SU-DHL-6 (cell line): ENCODE results near the gene CDH22.

Experiments
- H2AFZ ChIP-seq: fragments of 200-600 bp; sonication (generic); 2 replicates; pipeline ENCODE4 v1.6.1; 2014; ENCODE audit warnings: low read depth, mild to moderate bottlenecking, moderate library complexity, mixed read lengths, antibody characterized with exemption, low read length; ENCODE audit not compliant: severe bottlenecking
- H3F3A ChIP-seq: fragments of 200-600 bp; shearing (Covaris generic); 2 replicates; pipeline ENCODE4 v1.6.0; 2016; ENCODE audit warnings: antibody characterized with exemption, mild to moderate bottlenecking; ENCODE audit not compliant: insufficient read depth
- H3K27ac ChIP-seq: fragments of 200-600 bp; sonication (generic); 2 replicates; pipeline ENCODE4 v1.5.1; 2016; ENCODE audit warnings: low read depth, mild to moderate bottlenecking, low read length, moderate library complexity, mixed read lengths
- H3K27me3 ChIP-seq: fragments of 200-600 bp; sonication (generic), shearing (Covaris generic); 2 replicates; pipeline ENCODE4 v1.6.0; 2014; ENCODE audit warnings: mild to moderate bottlenecking, low read length
- H3K36me3 ChIP-seq: fragments of 200-600 bp; sonication (generic); 2 replicates; pipeline ENCODE4 v1.6.1; 2014; ENCODE audit warnings: mild to moderate bottlenecking, low read length, mixed read lengths
- H3K4me2 ChIP-seq: fragments of 300-600, 200-600 bp; shearing (Covaris generic), sonication (generic); 2 replicates; pipeline ENCODE4 v1.6.0; 2014; ENCODE audit warnings: low read length, low read depth, mild to moderate bottlenecking; ENCODE audit not compliant: poor library complexity, severe bottlenecking
- H3K4me3 ChIP-seq: fragments of 200-600 bp; sonication (generic); 2 replicates; pipeline ENCODE4 v1.5.1; 2014; ENCODE audit warnings: antibody characterized with exemption, low read length, mild to moderate bottlenecking, mixed read lengths; ENCODE audit not compliant: insufficient read depth, poor library complexity, severe bottlenecking
- H3K79me2 ChIP-seq: fragments of 200-600 bp; sonication (generic); 2 replicates; pipeline ENCODE4 v1.6.1; 2014; ENCODE audit warnings: mild to moderate bottlenecking, low read length, moderate library complexity; ENCODE audit not compliant: insufficient read depth
- H3K9ac ChIP-seq: fragments of 200-600 bp; sonication (generic); 2 replicates; pipeline ENCODE4 v1.7.0; 2014; ENCODE audit warnings: mild to moderate bottlenecking, low read length
- H3K9me2 ChIP-seq: fragments of 200-600 bp; sonication (generic); replicated peaks from 2 replicates; pipeline ENCODE4 v1.6.1; 2014; ENCODE audit warnings: low read length; ENCODE audit not compliant: insufficient read depth
- H3K9me3 ChIP-seq: fragments of 200-600 bp; sonication (generic); 2 replicates; pipeline ENCODE4 v1.6.1; 2014; ENCODE audit warnings: low read length, mixed read lengths; ENCODE audit not compliant: insufficient read depth
- H4K20me1 ChIP-seq: fragments of 200-600 bp; sonication (generic); 2 replicates; pipeline ENCODE4 v1.6.1; 2014; ENCODE audit warnings: low read depth, mild to moderate bottlenecking, antibody characterized with exemption, low read length, moderate library complexity, mixed read lengths
- EZH2phosphoT487 ChIP-seq: fragments of 200-600 bp; sonication (generic), shearing (Covaris generic); conservative IDR thresholded peaks from 2 replicates; pipeline ENCODE4 v1.6.1; 2018; ENCODE audit warnings: mild to moderate bottlenecking, antibody characterized with exemption, low read length, moderate library complexity, mixed read lengths
- TF ChIP-seq, protein P1 (sequence below): fragments of 200-600 bp; sonication (generic); IDR thresholded peaks from one replicate; pipeline ENCODE4 v1.5.1; 2017; ENCODE audit warnings: antibody characterized with exemption, mild to moderate bottlenecking, low read length, moderate library complexity; ENCODE audit not compliant: insufficient read depth, poor library complexity, severe bottlenecking

Gene CDH22

DNA sequence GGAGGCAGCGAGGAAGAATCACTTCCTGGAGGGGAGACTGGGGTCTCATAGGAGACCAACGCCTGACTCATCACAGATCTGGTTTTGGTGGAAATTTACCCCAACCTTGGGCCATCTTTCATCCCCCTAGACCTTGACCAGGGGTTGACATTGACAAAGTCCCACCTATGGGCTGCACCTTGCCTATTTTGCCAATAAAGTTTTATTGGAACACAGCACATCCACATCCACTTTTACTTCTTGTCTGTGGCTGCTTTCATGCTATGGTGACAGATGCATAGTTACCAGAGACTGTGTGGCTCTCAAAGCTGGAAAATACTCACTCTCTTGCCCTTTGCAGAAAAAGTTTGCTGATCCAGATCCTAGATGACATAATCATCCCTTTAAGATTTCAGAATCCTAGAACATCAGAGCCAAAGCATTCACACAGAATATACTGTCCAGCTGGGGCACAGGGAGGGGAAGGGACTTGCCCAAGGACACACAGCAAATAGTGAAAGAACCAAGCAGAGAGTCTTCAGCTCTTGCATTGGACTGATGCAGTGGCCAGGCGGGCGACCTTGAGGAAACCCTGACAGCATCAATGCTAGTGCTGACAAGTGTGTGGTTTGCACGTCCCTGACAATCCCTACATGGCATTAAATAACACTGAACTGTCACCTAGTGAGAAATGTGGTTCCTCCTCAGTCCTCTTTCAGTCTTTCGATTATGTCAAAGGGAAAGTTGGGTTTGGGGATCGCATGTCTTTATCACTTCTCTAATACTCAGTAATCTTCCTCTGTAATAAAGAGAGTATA is 149.0 kb downstream of the CDH22 start:
- TF ChIP-seq EZH2phosphoT487 = no peak
- TF ChIP-seq, protein P1, sequence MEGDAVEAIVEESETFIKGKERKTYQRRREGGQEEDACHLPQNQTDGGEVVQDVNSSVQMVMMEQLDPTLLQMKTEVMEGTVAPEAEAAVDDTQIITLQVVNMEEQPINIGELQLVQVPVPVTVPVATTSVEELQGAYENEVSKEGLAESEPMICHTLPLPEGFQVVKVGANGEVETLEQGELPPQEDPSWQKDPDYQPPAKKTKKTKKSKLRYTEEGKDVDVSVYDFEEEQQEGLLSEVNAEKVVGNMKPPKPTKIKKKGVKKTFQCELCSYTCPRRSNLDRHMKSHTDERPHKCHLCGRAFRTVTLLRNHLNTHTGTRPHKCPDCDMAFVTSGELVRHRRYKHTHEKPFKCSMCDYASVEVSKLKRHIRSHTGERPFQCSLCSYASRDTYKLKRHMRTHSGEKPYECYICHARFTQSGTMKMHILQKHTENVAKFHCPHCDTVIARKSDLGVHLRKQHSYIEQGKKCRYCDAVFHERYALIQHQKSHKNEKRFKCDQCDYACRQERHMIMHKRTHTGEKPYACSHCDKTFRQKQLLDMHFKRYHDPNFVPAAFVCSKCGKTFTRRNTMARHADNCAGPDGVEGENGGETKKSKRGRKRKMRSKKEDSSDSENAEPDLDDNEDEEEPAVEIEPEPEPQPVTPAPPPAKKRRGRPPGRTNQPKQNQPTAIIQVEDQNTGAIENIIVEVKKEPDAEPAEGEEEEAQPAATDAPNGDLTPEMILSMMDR = no peak
- no peak overlapping the region for H3K4me3 ChIP-seq
- H3K9ac ChIP-seq = no peak overlapping the region
- H3K9me3 ChIP-seq = no peaks in the 10 kb centered on the region
- no peaks in the 10 kb centered on the region for H4K20me1 ChIP-seq
- no peak overlapping the region for H3K4me2 ChIP-seq
- no peak overlapping the region for H3K27ac ChIP-seq
- H2AFZ ChIP-seq = no peak overlapping the region
- no peaks in the 10 kb centered on the region for H3K27me3 ChIP-seq
- H3K36me3 ChIP-seq = no peaks in the 10 kb centered on the region
- H3F3A ChIP-seq = no peaks in the 10 kb centered on the region
- H3K9me2 ChIP-seq = no peaks in the 10 kb centered on the region
- no peaks in the 10 kb centered on the region for H3K79me2 ChIP-seq

DNA sequence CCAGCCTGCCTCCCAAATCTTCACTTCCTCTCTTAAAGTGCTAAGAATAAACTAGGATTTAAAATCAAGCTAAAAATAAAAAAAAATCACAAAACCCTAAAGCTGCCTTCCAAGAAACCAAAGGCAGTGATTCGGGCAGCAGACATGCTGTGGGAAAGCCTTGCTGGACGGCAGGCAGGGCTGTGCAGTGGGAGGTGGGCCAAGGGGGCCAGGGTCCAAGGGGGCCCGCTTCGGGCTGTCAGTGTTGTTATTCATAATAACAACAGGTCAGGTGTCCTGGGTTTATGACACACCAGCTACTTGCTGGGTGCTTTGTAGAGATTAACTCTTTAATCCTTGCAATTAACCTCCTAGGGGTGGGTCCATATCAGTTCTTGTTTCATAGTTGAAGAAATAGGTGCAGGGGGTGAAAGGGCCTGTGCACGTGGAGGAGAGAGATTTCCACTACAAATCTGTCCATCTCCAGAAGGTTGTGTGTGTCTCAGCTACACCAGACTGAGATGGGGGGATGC is 149.8 kb downstream of the CDH22 start:
- H3K4me2 ChIP-seq = no peak overlapping the region
- H3F3A ChIP-seq = no peaks in the 10 kb centered on the region
- no peaks in the 10 kb centered on the region for H3K79me2 ChIP-seq
- no peak for TF ChIP-seq EZH2phosphoT487
- TF ChIP-seq, protein P1 = no peak
- no peak overlapping the region for H3K9ac ChIP-seq
- no peak overlapping the region for H2AFZ ChIP-seq
- no peaks in the 10 kb centered on the region for H3K9me3 ChIP-seq
- H3K36me3 ChIP-seq = no peaks in the 10 kb centered on the region
- no peaks in the 10 kb centered on the region for H3K9me2 ChIP-seq
- H3K4me3 ChIP-seq = no peak overlapping the region
- no peaks in the 10 kb centered on the region for H4K20me1 ChIP-seq
- no peaks in the 10 kb centered on the region for H3K27me3 ChIP-seq
- H3K27ac ChIP-seq = no peak overlapping the region

DNA sequence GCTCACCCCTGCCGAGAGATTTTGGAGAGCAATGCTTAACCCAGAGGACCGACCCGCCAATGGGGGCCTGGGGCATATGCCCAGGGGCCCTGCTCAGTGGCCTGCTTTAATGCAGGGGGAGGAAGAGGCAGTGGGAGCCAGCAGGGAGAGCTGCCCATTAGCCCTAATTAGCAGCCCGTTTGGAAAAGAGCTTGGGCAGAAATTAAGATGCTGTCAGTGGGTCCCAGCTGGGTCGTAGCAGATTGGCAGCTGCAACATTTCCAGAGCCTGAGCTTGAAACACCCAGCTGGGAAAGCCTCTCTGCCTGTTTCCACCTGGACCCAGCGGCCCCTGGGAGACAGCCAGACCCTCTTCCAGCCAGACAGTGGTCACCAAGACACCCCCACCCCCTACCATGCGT is 150.7 kb downstream of the CDH22 start:
- Histone ChIP-seq H3K9ac (no peak overlapping the region), H3K79me2 (no peaks in the 10 kb centered on the region), H2AFZ (no peak overlapping the region), H3K9me2 (no peaks in the 10 kb centered on the region), H4K20me1 (no peaks in the 10 kb centered on the region), H3K36me3 (no peaks in the 10 kb centered on the region), H3F3A (no peaks in the 10 kb centered on the region), H3K27ac (no peak overlapping the region), H3K4me3 (no peak overlapping the region), H3K9me3 (no peaks in the 10 kb centered on the region), H3K4me2 (no peak overlapping the region), H3K27me3 (no peaks in the 10 kb centered on the region)
- TF ChIP-seq, protein P1 = no peak
- TF ChIP-seq EZH2phosphoT487 = no peak
